Astrocyte (in vitro differentiated cells and primary cell): ENCODE measurements around the gene WNT7B.

Experiments used
- EZH2 ChIP-seq: IDR thresholded peaks from 2 replicates; pipeline ENCODE4 v1.6.1; 2012; ENCODE audit warnings: mild to moderate bottlenecking, low read length, inconsistent platforms; ENCODE audit not compliant: insufficient read depth
- TF ChIP-seq, protein P1 (sequence below): IDR thresholded peaks from 2 replicates; pipeline ENCODE4 v1.5.1; 2011; ENCODE audit warnings: low read depth, mild to moderate bottlenecking, inconsistent platforms, low read length, moderate library complexity; ENCODE audit not compliant: insufficient read depth

- TF ChIP-seq, protein P1, sequence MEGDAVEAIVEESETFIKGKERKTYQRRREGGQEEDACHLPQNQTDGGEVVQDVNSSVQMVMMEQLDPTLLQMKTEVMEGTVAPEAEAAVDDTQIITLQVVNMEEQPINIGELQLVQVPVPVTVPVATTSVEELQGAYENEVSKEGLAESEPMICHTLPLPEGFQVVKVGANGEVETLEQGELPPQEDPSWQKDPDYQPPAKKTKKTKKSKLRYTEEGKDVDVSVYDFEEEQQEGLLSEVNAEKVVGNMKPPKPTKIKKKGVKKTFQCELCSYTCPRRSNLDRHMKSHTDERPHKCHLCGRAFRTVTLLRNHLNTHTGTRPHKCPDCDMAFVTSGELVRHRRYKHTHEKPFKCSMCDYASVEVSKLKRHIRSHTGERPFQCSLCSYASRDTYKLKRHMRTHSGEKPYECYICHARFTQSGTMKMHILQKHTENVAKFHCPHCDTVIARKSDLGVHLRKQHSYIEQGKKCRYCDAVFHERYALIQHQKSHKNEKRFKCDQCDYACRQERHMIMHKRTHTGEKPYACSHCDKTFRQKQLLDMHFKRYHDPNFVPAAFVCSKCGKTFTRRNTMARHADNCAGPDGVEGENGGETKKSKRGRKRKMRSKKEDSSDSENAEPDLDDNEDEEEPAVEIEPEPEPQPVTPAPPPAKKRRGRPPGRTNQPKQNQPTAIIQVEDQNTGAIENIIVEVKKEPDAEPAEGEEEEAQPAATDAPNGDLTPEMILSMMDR, result no peak
- no peak for TF ChIP-seq EZH2
Observed at GRCh38 chr22:45916515-45916914, 60.4 kb downstream of the WNT7B start.
